Measurements from ENCODE around the gene CDC27. TPM values are rescaled to one million over a fixed set of nuclear protein-coding genes. Genes with fewer than 3 reads are reported as not detected.
"Not testable (repeated sequence)": the region's sequence is repeated elsewhere in the genome, so short reads cannot be mapped to it uniquely, and the experiment has no call there.

Gene CDC27
- total RNA-seq, 8 experiments from 2014 or later, result 32.6 to 72.2 (median 53.3) TPM

GRCh38 chr17:47184681-47185080, 4.4 kb downstream of the CDC27 start:
- in situ Hi-C loops (cut with MboI; ENCODE audit: low pct_unique_long_range_greater_than_20kb in 2 of 9, low sequenced_read_pairs in 9 of 9, unreplicated experiment in 9 of 9), result no loop called here
- H3K4me1 ChIP-seq (replicated peaks in 1 of 2), result peaks cover 0 to 11% of the 10 kb centered on the region in 2 donors
- 21 to 100% (median 90%) methylated on average over 1 to 6 of the region's 6 CpGs; no CpG with 5 or more reads in 1 of the 10 experiments for WGBS, 10 experiments
- no peak for ATAC-seq (replicated peaks in 6 of 8)
- H3K4me3 ChIP-seq, result no peak overlapping the region
- no peak overlapping the region for H3K27ac ChIP-seq

- ATAC-seq (replicated peaks in 6 of 8); H3K27ac ChIP-seq; H3K4me1 ChIP-seq (replicated peaks in 1 of 2); in situ Hi-C loops (cut with MboI; ENCODE audit: low pct_unique_long_range_greater_than_20kb in 2 of 9, low sequenced_read_pairs in 9 of 9, unreplicated experiment in 9 of 9); H3K4me3 ChIP-seq: not testable (repeated sequence)
- WGBS, 10 experiments, result 60 to 100% (median 100%) methylated on average over 1 to 4 of the region's 4 CpGs; no CpG with 5 or more reads in 3 of the 10 experiments
Observed at GRCh38 chr17:47180988-47181387, 8.1 kb downstream of the CDC27 start.

- Histone ChIP-seq H3K4me1 (replicated peaks in 1 of 2) (no peaks in the 10 kb centered on the region), H3K4me3 (no peak overlapping the region), H3K27ac (no peak overlapping the region)
- ATAC-seq (replicated peaks in 6 of 8), result no peak
- WGBS, 10 experiments, result 83 to 100% (median 95%) methylated on average over 1 of the region's 1 CpG; no CpG with 5 or more reads in 2 of the 10 experiments
- in situ Hi-C loops (cut with MboI; ENCODE audit: low pct_unique_long_range_greater_than_20kb in 2 of 9, low sequenced_read_pairs in 9 of 9, unreplicated experiment in 9 of 9), result no loop called here
Observed at GRCh38 chr17:47180337-47180736, 8.8 kb downstream of the CDC27 start.

GRCh38 chr17:47179141-47179540, 10.0 kb downstream of the CDC27 start:
- in situ Hi-C loops (cut with MboI; ENCODE audit: low pct_unique_long_range_greater_than_20kb in 2 of 9, low sequenced_read_pairs in 9 of 9, unreplicated experiment in 9 of 9), result no loop called here
- WGBS, 10 experiments, result 68 to 100% (median 100%) methylated on average over 1 to 3 of the region's 3 CpGs; no CpG with 5 or more reads in 1 of the 10 experiments
- no peak overlapping the region for H3K27ac ChIP-seq
- H3K4me1 ChIP-seq (replicated peaks in 1 of 2), result no peaks in the 10 kb centered on the region
- ATAC-seq (replicated peaks in 6 of 8), result no peak
- no peak overlapping the region for H3K4me3 ChIP-seq

- no peak overlapping the region for H3K27ac ChIP-seq
- no peak overlapping the region for H3K4me3 ChIP-seq
- ATAC-seq (replicated peaks in 6 of 8), result no peak
- 80 to 100% (median 90%) methylated on average over 1 to 6 of the region's 7 CpGs; no CpG with 5 or more reads in 4 of the 10 experiments for WGBS, 10 experiments
- in situ Hi-C loops (cut with MboI; ENCODE audit: low pct_unique_long_range_greater_than_20kb in 2 of 9, low sequenced_read_pairs in 9 of 9, unreplicated experiment in 9 of 9), result no loop called here
- peaks cover 0 to 4% of the 10 kb centered on the region in 2 donors for H3K4me1 ChIP-seq (replicated peaks in 1 of 2)
Observed at GRCh38 chr17:47177261-47177660, 11.8 kb downstream of the CDC27 start.

- Histone ChIP-seq H3K4me3 (no peak overlapping the region), H3K27ac (no peak overlapping the region), H3K4me1 (replicated peaks in 1 of 2) (peaks cover 0 to 4% of the 10 kb centered on the region in 2 donors)
- peak in 1 of 8 experiments; percentile 12 for ATAC-seq (replicated peaks in 6 of 8)
- WGBS, 10 experiments, result 43 to 100% (median 88%) methylated on average over 1 to 2 of the region's 2 CpGs
- in situ Hi-C loops (cut with MboI; ENCODE audit: low pct_unique_long_range_greater_than_20kb in 2 of 9, low sequenced_read_pairs in 9 of 9, unreplicated experiment in 9 of 9), result no loop called here
Observed at GRCh38 chr17:47176389-47176826, 12.7 kb downstream of the CDC27 start.

GRCh38 chr17:47174823-47175222, 14.3 kb downstream of the CDC27 start:
- H3K4me1 ChIP-seq (replicated peaks in 1 of 2); H3K4me3 ChIP-seq; ATAC-seq (replicated peaks in 6 of 8); H3K27ac ChIP-seq; in situ Hi-C loops (cut with MboI; ENCODE audit: low pct_unique_long_range_greater_than_20kb in 2 of 9, low sequenced_read_pairs in 9 of 9, unreplicated experiment in 9 of 9): not testable (repeated sequence)
- 80 to 100% (median 100%) methylated on average over 2 to 5 of the region's 8 CpGs; no CpG with 5 or more reads in 5 of the 10 experiments for WGBS, 10 experiments

- Histone ChIP-seq H3K27ac (no peak overlapping the region), H3K4me1 (replicated peaks in 1 of 2) (peaks cover 0 to 4% of the 10 kb centered on the region in 2 donors), H3K4me3 (no peak overlapping the region)
- in situ Hi-C loops (cut with MboI; ENCODE audit: low pct_unique_long_range_greater_than_20kb in 2 of 9, low sequenced_read_pairs in 9 of 9, unreplicated experiment in 9 of 9), result no loop called here
- ATAC-seq (replicated peaks in 6 of 8), result no peak
- WGBS, 10 experiments, result 88 to 100% (median 100%) methylated on average over 1 to 2 of the region's 2 CpGs
Observed at GRCh38 chr17:47172696-47173565, 16.2 kb downstream of the CDC27 start.

- Histone ChIP-seq H3K4me1 (replicated peaks in 1 of 2) (peaks cover 0 to 4% of the 10 kb centered on the region in 2 donors), H3K27ac (no peak overlapping the region), H3K4me3 (no peak overlapping the region)
- 71 to 100% (median 96%) methylated on average over 1 to 4 of the region's 4 CpGs; no CpG with 5 or more reads in 1 of the 10 experiments for WGBS, 10 experiments
- in situ Hi-C loops (cut with MboI; ENCODE audit: low pct_unique_long_range_greater_than_20kb in 2 of 9, low sequenced_read_pairs in 9 of 9, unreplicated experiment in 9 of 9), result no loop called here
- no peak for ATAC-seq (replicated peaks in 6 of 8)
Observed at GRCh38 chr17:47170710-47171109, 18.4 kb downstream of the CDC27 start.

GRCh38 chr17:47168896-47169295, 20.2 kb downstream of the CDC27 start:
- H3K4me3 ChIP-seq; in situ Hi-C loops (cut with MboI; ENCODE audit: low pct_unique_long_range_greater_than_20kb in 2 of 9, low sequenced_read_pairs in 9 of 9, unreplicated experiment in 9 of 9); H3K4me1 ChIP-seq (replicated peaks in 1 of 2); H3K27ac ChIP-seq; ATAC-seq (replicated peaks in 6 of 8): not testable (repeated sequence)
- WGBS, 10 experiments, result 0 to 100% (median 88%) methylated on average over 1 to 4 of the region's 4 CpGs; no CpG with 5 or more reads in 1 of the 10 experiments

- in situ Hi-C loops (cut with MboI; ENCODE audit: low pct_unique_long_range_greater_than_20kb in 2 of 9, low sequenced_read_pairs in 9 of 9, unreplicated experiment in 9 of 9), result not testable (repeated sequence)
- WGBS, 10 experiments, result 78 to 100% (median 98%) methylated on average over 1 to 5 of the region's 5 CpGs; no CpG with 5 or more reads in 1 of the 10 experiments
Observed at GRCh38 chr17:47166854-47167253, 22.2 kb downstream of the CDC27 start.

GRCh38 chr17:47165137-47165536, 24.0 kb downstream of the CDC27 start:
- 80 to 100% (median 96%) methylated on average over 1 to 2 of the region's 2 CpGs; no CpG with 5 or more reads in 1 of the 10 experiments for WGBS, 10 experiments
- no peak for ATAC-seq (replicated peaks in 6 of 8)
- Histone ChIP-seq H3K4me3 (no peak overlapping the region), H3K4me1 (replicated peaks in 1 of 2) (no peaks in the 10 kb centered on the region), H3K27ac (no peak overlapping the region)
- in situ Hi-C loops (cut with MboI; ENCODE audit: low pct_unique_long_range_greater_than_20kb in 2 of 9, low sequenced_read_pairs in 9 of 9, unreplicated experiment in 9 of 9), result no loop called here

More at GRCh38 chr17:47166854-47167253, 22.2 kb downstream of the CDC27 start:
- H3K27ac ChIP-seq; H3K4me1 ChIP-seq (replicated peaks in 1 of 2); H3K4me3 ChIP-seq; ATAC-seq (replicated peaks in 6 of 8): not testable (repeated sequence)

GRCh38 chr17:47164263-47164662, 24.8 kb downstream of the CDC27 start:
- ATAC-seq (replicated peaks in 6 of 8), result no peak
- Histone ChIP-seq H3K27ac (no peak overlapping the region), H3K4me1 (replicated peaks in 1 of 2) (no peaks in the 10 kb centered on the region), H3K4me3 (no peak overlapping the region)
- in situ Hi-C loops (cut with MboI; ENCODE audit: low pct_unique_long_range_greater_than_20kb in 2 of 9, low sequenced_read_pairs in 9 of 9, unreplicated experiment in 9 of 9), result no loop called here
- WGBS, 10 experiments, result 92 to 100% (median 100%) methylated on average over 1 to 4 of the region's 5 CpGs; no CpG with 5 or more reads in 2 of the 10 experiments

Measured in motor neuron (in vitro differentiated cells).